ENCODE data around the gene SSR2.

- no peak for TF ChIP-seq MAX (IDR thresholded peaks at IDR 0.05)
- no peak for TF ChIP-seq CTCF (IDR thresholded peaks at IDR 0.05; ENCODE audit: low read depth, low read length, missing input control)
- TF ChIP-seq REST (IDR thresholded peaks at IDR 0.05): no peak
- TF ChIP-seq TAF1 (conservative IDR thresholded peaks at IDR 0.05): no peak
- TF ChIP-seq EGR1 (IDR thresholded peaks at IDR 0.05; ENCODE audit: low read depth in 2 of 2): no peak
- no peak for TF ChIP-seq JUND (IDR thresholded peaks at IDR 0.05)
Measured at GRCh38 chr1:155969377-155969791, 51.4 kb downstream of the SSR2 start.

Data from liver (tissue), 3 donors.